Measurements from ENCODE around the gene SMARCC2. TPM values are rescaled to one million over a fixed set of nuclear protein-coding genes. Genes with fewer than 3 reads are reported as not detected.
A peak's percentile ranks its signal among the peaks of the same experiment; 100 is the strongest.

Gene SMARCC2
- total and polyA plus RNA-seq, 9 of the 15 experiments (the other 6 are each of a cell fraction or from before 2014, with no cell fraction given): 11.9 to 86.0 (median 36.6) TPM

DNA sequence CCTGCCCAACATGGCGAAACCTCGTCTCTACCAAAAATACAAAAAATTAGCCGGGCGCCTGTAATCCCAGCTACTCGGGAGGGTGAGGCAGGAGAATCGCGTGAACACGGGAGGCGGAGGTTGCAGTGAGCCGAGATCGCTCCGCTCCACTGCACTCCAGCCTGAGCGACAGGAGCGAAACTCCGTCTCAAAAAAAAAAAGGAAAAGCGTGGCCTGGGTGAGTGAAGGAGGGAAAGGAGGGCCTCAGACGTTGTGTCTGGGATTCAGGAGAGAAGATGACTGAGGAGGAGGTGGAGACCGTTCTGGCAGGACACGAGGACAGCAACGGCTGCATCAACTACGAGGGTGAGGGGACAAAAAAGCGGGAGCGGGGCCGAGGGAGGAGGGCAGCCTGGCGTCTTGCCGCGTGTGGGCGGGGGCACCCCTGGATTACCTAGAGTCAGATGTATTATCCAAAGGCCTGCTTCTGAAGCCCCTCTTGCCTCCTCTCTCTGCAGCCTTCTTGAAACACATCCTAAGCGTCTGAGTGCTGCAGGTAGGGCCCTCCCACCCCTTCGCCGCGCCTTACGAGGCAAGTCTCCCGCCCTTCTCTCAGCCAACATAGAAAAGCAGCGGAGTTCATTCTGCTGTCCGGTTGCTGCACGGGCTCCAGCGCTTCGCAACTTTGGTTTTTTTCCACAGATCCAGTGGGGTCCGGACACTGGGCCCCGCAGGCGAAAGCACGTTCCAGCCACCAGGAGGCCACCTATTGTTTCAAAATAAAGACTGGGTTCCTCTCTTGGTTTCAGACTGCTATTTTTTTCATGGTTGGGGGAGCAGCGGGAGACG lies 31.9 kb downstream of the SMARCC2 start (continued):
- TF ChIP-seq, protein P1, sequence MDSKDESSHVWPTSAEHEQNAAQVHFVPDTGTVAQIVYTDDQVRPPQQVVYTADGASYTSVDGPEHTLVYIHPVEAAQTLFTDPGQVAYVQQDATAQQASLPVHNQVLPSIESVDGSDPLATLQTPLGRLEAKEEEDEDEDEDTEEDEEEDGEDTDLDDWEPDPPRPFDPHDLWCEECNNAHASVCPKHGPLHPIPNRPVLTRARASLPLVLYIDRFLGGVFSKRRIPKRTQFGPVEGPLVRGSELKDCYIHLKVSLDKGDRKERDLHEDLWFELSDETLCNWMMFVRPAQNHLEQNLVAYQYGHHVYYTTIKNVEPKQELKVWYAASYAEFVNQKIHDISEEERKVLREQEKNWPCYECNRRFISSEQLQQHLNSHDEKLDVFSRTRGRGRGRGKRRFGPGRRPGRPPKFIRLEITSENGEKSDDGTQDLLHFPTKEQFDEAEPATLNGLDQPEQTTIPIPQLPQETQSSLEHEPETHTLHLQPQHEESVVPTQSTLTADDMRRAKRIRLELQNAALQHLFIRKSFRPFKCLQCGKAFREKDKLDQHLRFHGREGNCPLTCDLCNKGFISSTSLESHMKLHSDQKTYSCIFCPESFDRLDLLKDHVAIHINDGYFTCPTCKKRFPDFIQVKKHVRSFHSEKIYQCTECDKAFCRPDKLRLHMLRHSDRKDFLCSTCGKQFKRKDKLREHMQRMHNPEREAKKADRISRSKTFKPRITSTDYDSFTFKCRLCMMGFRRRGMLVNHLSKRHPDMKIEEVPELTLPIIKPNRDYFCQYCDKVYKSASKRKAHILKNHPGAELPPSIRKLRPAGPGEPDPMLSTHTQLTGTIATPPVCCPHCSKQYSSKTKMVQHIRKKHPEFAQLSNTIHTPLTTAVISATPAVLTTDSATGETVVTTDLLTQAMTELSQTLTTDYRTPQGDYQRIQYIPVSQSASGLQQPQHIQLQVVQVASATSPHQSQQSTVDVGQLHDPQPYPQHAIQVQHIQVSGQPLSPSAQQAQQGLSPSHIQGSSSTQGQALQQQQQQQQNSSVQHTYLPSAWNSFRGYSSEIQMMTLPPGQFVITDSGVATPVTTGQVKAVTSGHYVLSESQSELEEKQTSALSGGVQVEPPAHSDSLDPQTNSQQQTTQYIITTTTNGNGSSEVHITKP (IDR thresholded peaks at IDR 0.05; ENCODE audit: partially characterized antibody): no peak
- TF ChIP-seq, protein P2, sequence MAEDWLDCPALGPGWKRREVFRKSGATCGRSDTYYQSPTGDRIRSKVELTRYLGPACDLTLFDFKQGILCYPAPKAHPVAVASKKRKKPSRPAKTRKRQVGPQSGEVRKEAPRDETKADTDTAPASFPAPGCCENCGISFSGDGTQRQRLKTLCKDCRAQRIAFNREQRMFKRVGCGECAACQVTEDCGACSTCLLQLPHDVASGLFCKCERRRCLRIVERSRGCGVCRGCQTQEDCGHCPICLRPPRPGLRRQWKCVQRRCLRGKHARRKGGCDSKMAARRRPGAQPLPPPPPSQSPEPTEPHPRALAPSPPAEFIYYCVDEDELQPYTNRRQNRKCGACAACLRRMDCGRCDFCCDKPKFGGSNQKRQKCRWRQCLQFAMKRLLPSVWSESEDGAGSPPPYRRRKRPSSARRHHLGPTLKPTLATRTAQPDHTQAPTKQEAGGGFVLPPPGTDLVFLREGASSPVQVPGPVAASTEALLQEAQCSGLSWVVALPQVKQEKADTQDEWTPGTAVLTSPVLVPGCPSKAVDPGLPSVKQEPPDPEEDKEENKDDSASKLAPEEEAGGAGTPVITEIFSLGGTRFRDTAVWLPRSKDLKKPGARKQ (CRISPR knock-in tag; IDR thresholded peaks at IDR 0.05): peak; percentile 93
- TF ChIP-seq NFE2 (IDR thresholded peaks at IDR 0.05; ENCODE audit: low read depth) (0 out of 2 replicates have a peak, but pooled peaks have one; percentile 1), ZNF57 (CRISPR knock-in tag; IDR thresholded peaks at IDR 0.05) (no peak), ZNF232 (CRISPR knock-in tag; IDR thresholded peaks at IDR 0.05) (no peak), TGIF2 (CRISPR knock-in tag; IDR thresholded peaks at IDR 0.05) (no peak), PTTG1 (tag; IDR thresholded peaks at IDR 0.05; ENCODE audit: low read depth) (no peak), EGR1 (conservative IDR thresholded peaks at IDR 0.05) (peak; percentile 47), TCF7L2 (IDR thresholded peaks at IDR 0.05; ENCODE audit: low read depth, low read length) (no peak), GTF2F1 (IDR thresholded peaks at IDR 0.05; ENCODE audit: low read depth, low read length) (no peak), GATAD2B (IDR thresholded peaks at IDR 0.05; ENCODE audit: borderline replicate concordance) (no peak), ZKSCAN8 (CRISPR knock-in tag; IDR thresholded peaks at IDR 0.05) (no peak), TAF15 (IDR thresholded peaks at IDR 0.05; ENCODE audit: low read depth, low read length) (no peak), MTA3 (IDR thresholded peaks at IDR 0.05; ENCODE audit: borderline replicate concordance) (peak; percentile 13; the same call in 1 of the 2 replicates), EP400 (IDR thresholded peaks at IDR 0.05) (peak; percentile 3; the same call in 1 of the 2 replicates), MIER1 (IDR thresholded peaks at IDR 0.05; ENCODE audit: low read depth) (no peak)
- TF ChIP-seq, protein P3, sequence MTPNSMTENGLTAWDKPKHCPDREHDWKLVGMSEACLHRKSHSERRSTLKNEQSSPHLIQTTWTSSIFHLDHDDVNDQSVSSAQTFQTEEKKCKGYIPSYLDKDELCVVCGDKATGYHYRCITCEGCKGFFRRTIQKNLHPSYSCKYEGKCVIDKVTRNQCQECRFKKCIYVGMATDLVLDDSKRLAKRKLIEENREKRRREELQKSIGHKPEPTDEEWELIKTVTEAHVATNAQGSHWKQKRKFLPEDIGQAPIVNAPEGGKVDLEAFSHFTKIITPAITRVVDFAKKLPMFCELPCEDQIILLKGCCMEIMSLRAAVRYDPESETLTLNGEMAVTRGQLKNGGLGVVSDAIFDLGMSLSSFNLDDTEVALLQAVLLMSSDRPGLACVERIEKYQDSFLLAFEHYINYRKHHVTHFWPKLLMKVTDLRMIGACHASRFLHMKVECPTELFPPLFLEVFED (CRISPR knock-in tag; conservative IDR thresholded peaks at IDR 0.05): peak; percentile 50; the same call in 1 of the 2 replicates
- TF ChIP-seq, protein P4, sequence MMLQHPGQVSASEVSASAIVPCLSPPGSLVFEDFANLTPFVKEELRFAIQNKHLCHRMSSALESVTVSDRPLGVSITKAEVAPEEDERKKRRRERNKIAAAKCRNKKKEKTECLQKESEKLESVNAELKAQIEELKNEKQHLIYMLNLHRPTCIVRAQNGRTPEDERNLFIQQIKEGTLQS (IDR thresholded peaks at IDR 0.05): no peak
- TF ChIP-seq, protein P4 (CRISPR knock-in tag; conservative IDR thresholded peaks at IDR 0.05): no peak
- TF ChIP-seq, protein P5, sequence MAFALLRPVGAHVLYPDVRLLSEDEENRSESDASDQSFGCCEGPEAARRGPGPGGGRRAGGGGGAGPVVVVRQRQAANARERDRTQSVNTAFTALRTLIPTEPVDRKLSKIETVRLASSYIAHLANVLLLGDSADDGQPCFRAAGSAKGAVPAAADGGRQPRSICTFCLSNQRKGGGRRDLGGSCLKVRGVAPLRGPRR (CRISPR knock-in tag; IDR thresholded peaks at IDR 0.05): 0 out of 2 replicates have a peak, but pooled peaks have one; percentile 6

Data from K562 (cell line).